Caco-2 (cell line): Measurements from ENCODE around the gene GPC6. TPM values are rescaled to one million over a fixed set of nuclear protein-coding genes. Genes with fewer than 3 reads are reported as not detected.

Source experiments
- BruUV-seq: library from RNA; stranded (reverse); fragments of 400-500 nt; replicated peaks from 2 replicates; lab custom pipeline; 2021; lab: Mats Ljungman, UMichigan
- CTCF ChIA-PET: fragments of 300-600 bp; sonication (Branson Sonifier 250); formaldehyde crosslinking; loops from one replicate; lab custom pipeline; 2022; ENCODE audit warnings: antibody characterized with exemption; lab: Charles Lee
- POLR2A ChIA-PET: fragments of 300-600 bp; sonication (Branson Sonifier 250); formaldehyde crosslinking; loops from one replicate; lab custom pipeline; 2022; ENCODE audit warnings: antibody characterized with exemption; lab: Charles Lee
- DNase-seq, 2 experiments: peaks; one replicate each; pipeline versions ENCODE4 v3.0.0 to v3.0.0-alpha.2; 2020 to 2022
- H3K27me3 ChIP-seq: replicated peaks from 2 replicates; pipeline ENCODE4 v1.6.0; 2011; ENCODE audit warnings: low read length; ENCODE audit not compliant: control insufficient read depth, insufficient read depth
- H3K36me3 ChIP-seq: 2 replicates; pipeline ENCODE4 v1.5.1; 2011; ENCODE audit warnings: low read length; ENCODE audit not compliant: control insufficient read depth, insufficient read depth
- H3K4me1 ChIP-seq: fragments of 250-450 bp; sonication (Bioruptor Pico); 2 replicates; pipeline ENCODE4 v1.5.1; 2020; ENCODE audit warnings: mild to moderate bottlenecking
- H3K4me3 ChIP-seq: 2 replicates; pipeline ENCODE4 v1.5.1; 2011; ENCODE audit warnings: low read depth, mild to moderate bottlenecking, control low read depth, low read length
- H3K9me3 ChIP-seq: fragments of 250-450 bp; sonication (Bioruptor Pico); 2 replicates; pipeline ENCODE4 v1.5.1; 2020; ENCODE audit warnings: mild to moderate bottlenecking, moderate library complexity
- H3K27ac Mint-ChIP-seq: one replicate; pipeline ENCODE4 v1.8.0; 2022; ENCODE audit warnings: mixed read lengths; ENCODE audit not compliant: unreplicated experiment
- H3K27me3 Mint-ChIP-seq: one replicate; pipeline ENCODE4 v1.8.0; 2022; ENCODE audit warnings: mixed read lengths; ENCODE audit not compliant: insufficient read depth, unreplicated experiment
- H3K36me3 Mint-ChIP-seq: one replicate; pipeline ENCODE4 v1.8.0; 2022; ENCODE audit warnings: mild to moderate bottlenecking, mixed read lengths; ENCODE audit not compliant: insufficient read depth, unreplicated experiment
- H3K4me1 Mint-ChIP-seq: one replicate; pipeline ENCODE4 v1.8.0; 2022; ENCODE audit warnings: low read depth, mixed read lengths; ENCODE audit not compliant: unreplicated experiment
- H3K4me3 Mint-ChIP-seq: one replicate; pipeline ENCODE4 v1.8.0; 2022; ENCODE audit warnings: mild to moderate bottlenecking, moderate library complexity, mixed read lengths; ENCODE audit not compliant: unreplicated experiment
- H3K9me3 Mint-ChIP-seq: one replicate; pipeline ENCODE4 v1.8.0; 2022; ENCODE audit warnings: mixed read lengths; ENCODE audit not compliant: unreplicated experiment
- intact Hi-C: fragments of 100-400 bp; cut with micrococcal nuclease; formaldehyde crosslinking; loops from one replicate; pipeline ENCODE4 v1.10.0; 2022; ENCODE audit not compliant: unreplicated experiment
- total RNA-seq: library from RNA; stranded (reverse); gene quantifications from 2 replicates; pipeline ENCODE4 v1.2.3, GENCODE V29; 2022
- TF ChIP-seq, protein P1 (sequence below), 2 experiments: fragments of 200-600 bp in 1 of 2; IDR thresholded peaks; 1 replicate in 1 of 2; 2 replicates in 1 of 2; pipeline versions ENCODE4 v1.5.1 to v1.8.0; 2011 to 2022; ENCODE audit warnings: antibody characterized with exemption in 1 of 2, control low read depth in 1 of 2, inconsistent platforms in 1 of 2, low read depth in 1 of 2, low read length in 1 of 2, mild to moderate bottlenecking in 1 of 2, moderate library complexity in 1 of 2; ENCODE audit not compliant: insufficient read depth in 1 of 2, severe bottlenecking in 1 of 2, unreplicated experiment in 1 of 2

The GPC6 gene
- total RNA-seq, 1 experiment from 2014 or later, result 0.16 TPM

DNA sequence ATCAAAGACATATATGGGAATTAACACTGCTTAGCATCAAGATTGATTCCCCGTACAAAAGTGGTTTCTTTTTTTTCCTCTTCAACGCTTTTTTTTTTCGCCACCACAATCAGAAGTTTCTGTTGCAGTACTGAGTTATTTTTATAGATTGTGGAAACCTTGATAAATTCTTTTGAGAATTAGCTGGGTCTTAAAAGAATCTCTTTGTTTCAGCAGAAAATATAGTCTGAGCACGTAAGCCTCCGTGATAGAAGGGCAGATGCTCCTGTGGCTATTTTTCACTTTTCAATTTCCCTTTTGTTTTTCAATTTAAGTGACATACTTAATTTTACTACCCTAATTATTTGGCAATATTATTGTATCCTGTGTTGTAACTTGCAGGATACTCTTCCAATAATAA, 721.0 kb downstream of the GPC6 start:
- ChIA-PET POLR2A (no interaction called here), CTCF (no interaction called here)
- no peaks in the 10 kb centered on the region for H3K27me3 ChIP-seq
- Mint-ChIP-seq H3K27me3 (no peaks in the 10 kb centered on the region), H3K27ac (no peak overlapping the region), H3K4me1 (no peaks in the 10 kb centered on the region), H3K9me3 (no peaks in the 10 kb centered on the region), H3K36me3 (no peaks in the 10 kb centered on the region), H3K4me3 (no peak overlapping the region)
- H3K9me3 ChIP-seq, result no peaks in the 10 kb centered on the region
- H3K36me3 ChIP-seq, result no peaks in the 10 kb centered on the region
- TF ChIP-seq, protein P1, sequence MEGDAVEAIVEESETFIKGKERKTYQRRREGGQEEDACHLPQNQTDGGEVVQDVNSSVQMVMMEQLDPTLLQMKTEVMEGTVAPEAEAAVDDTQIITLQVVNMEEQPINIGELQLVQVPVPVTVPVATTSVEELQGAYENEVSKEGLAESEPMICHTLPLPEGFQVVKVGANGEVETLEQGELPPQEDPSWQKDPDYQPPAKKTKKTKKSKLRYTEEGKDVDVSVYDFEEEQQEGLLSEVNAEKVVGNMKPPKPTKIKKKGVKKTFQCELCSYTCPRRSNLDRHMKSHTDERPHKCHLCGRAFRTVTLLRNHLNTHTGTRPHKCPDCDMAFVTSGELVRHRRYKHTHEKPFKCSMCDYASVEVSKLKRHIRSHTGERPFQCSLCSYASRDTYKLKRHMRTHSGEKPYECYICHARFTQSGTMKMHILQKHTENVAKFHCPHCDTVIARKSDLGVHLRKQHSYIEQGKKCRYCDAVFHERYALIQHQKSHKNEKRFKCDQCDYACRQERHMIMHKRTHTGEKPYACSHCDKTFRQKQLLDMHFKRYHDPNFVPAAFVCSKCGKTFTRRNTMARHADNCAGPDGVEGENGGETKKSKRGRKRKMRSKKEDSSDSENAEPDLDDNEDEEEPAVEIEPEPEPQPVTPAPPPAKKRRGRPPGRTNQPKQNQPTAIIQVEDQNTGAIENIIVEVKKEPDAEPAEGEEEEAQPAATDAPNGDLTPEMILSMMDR (IDR thresholded peaks at IDR 0.05; ENCODE audit: insufficient read depth in 1 of 2, low read depth in 1 of 2, low read length in 1 of 2, severe bottlenecking in 1 of 2, unreplicated experiment in 1 of 2), result no peak
- BruUV-seq, result no TSS peak
- intact Hi-C loops, result no loop called here
- no peaks in the 10 kb centered on the region for H3K4me1 ChIP-seq
- DNase-seq, result no peak
- H3K4me3 ChIP-seq, result no peak overlapping the region

DNA sequence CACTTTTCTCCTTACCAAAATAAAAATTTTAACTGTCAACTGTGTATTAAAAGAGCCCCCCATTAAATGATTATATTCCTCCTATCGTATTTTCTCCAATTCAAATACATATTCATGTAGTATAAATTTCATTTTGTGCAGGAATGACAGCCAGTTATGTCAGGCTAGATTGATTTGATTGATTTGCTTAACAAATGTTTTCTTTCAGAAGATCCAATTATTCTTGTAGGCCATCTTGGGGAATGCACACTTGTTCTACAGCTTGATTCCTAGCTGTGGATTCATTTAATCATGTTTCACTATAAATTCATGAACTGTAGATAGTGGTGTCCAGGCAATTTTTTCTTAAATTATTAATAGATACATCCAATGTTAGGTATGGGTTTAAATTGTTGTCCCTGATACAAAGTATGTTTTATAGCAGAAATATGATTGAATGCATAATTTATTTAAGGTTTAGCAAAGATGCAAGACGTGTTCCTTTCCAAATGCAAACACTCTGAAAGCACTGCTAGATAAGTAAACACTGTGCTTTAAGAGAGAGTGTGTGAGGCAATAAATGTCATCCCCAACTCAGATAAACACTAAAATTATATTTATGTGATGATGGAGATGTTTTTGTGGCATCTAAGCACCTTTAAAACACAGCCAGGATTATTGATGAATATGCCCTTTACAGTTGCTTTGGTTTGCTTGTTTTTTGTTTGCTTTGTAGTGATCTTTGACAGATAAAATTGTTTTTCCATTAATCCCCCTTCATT, 721.7 kb downstream of the GPC6 start:
- Mint-ChIP-seq H3K27me3 (no peaks in the 10 kb centered on the region), H3K4me1 (no peaks in the 10 kb centered on the region), H3K4me3 (no peak overlapping the region), H3K27ac (no peak overlapping the region), H3K9me3 (no peaks in the 10 kb centered on the region), H3K36me3 (no peaks in the 10 kb centered on the region)
- BruUV-seq, result no TSS peak
- Histone ChIP-seq H3K27me3 (no peaks in the 10 kb centered on the region), H3K4me1 (no peaks in the 10 kb centered on the region), H3K36me3 (no peaks in the 10 kb centered on the region), H3K4me3 (no peak overlapping the region), H3K9me3 (no peaks in the 10 kb centered on the region)
- intact Hi-C loops, result no loop called here
- TF ChIP-seq, protein P1 (IDR thresholded peaks at IDR 0.05; ENCODE audit: insufficient read depth in 1 of 2, low read depth in 1 of 2, low read length in 1 of 2, severe bottlenecking in 1 of 2, unreplicated experiment in 1 of 2), result no peak
- ChIA-PET CTCF (no interaction called here), POLR2A (no interaction called here)
- no peak for DNase-seq

DNA sequence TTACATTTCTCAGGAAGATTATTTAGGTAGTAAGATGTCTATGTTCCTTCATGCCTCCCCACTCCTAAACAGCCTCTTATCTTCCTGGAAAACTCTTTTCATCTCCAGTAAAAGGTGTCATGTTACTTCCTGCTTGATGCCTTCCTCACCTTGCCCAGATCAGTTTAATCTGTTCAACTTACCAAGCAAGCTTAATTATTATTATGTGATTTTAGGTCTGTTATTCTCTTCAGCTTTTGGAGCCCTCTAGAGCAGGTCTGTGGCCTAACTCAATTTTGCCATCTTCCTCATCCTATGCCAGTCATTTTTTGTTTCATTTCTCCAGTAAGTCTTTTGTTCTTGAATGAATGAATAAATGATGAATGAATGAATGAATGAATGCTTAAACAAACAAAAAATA, 724.5 kb downstream of the GPC6 start:
- no TSS peak for BruUV-seq
- intact Hi-C loops, result no loop called here
- Histone ChIP-seq H3K9me3 (no peaks in the 10 kb centered on the region), H3K4me3 (no peak overlapping the region), H3K4me1 (no peaks in the 10 kb centered on the region), H3K36me3 (no peaks in the 10 kb centered on the region), H3K27me3 (no peaks in the 10 kb centered on the region)
- Mint-ChIP-seq H3K9me3 (no peaks in the 10 kb centered on the region), H3K27ac (no peak overlapping the region), H3K27me3 (no peaks in the 10 kb centered on the region), H3K4me1 (no peaks in the 10 kb centered on the region), H3K4me3 (no peak overlapping the region), H3K36me3 (no peaks in the 10 kb centered on the region)
- ChIA-PET CTCF (no interaction called here), POLR2A (no interaction called here)
- no peak for DNase-seq
- TF ChIP-seq, protein P1 (IDR thresholded peaks at IDR 0.05; ENCODE audit: insufficient read depth in 1 of 2, low read depth in 1 of 2, low read length in 1 of 2, severe bottlenecking in 1 of 2, unreplicated experiment in 1 of 2), result no peak
